Iris pigment epithelial cell (primary cell): Measurements from ENCODE around the gene SH3RF3.

Experiments used
- DNase-seq: peaks from one replicate; pipeline ENCODE4 v3.0.0-alpha.2; 2011; ENCODE audit warnings: low read depth

Gene SH3RF3

GRCh38 chr2:109313343-109313742 lies 184.3 kb downstream of the SH3RF3 start:
- no peak for DNase-seq

GRCh38 chr2:109316091-109316490 lies 187.1 kb downstream of the SH3RF3 start:
- no peak for DNase-seq

GRCh38 chr2:109317471-109318095 lies 188.6 kb downstream of the SH3RF3 start:
- no peak for DNase-seq

GRCh38 chr2:109318150-109318948 lies 189.3 kb downstream of the SH3RF3 start:
- peak; percentile 95 for DNase-seq

- DNase-seq: no peak
Observed at GRCh38 chr2:109318949-109319342, 189.9 kb downstream of the SH3RF3 start.

- peak; percentile 75 for DNase-seq
Observed at GRCh38 chr2:109320195-109320922, 191.4 kb downstream of the SH3RF3 start.

- DNase-seq: no peak
Observed at GRCh38 chr2:109321570-109321969, 192.6 kb downstream of the SH3RF3 start.

- peak; percentile 98 for DNase-seq
Observed at GRCh38 chr2:109322111-109322510, 193.1 kb downstream of the SH3RF3 start.

- DNase-seq: no peak
Observed at GRCh38 chr2:109322641-109323040, 193.6 kb downstream of the SH3RF3 start.

- DNase-seq: peak; percentile 99
Observed at GRCh38 chr2:109324861-109325260, 195.9 kb downstream of the SH3RF3 start.

- no peak for DNase-seq
Observed at GRCh38 chr2:109325570-109325969, 196.6 kb downstream of the SH3RF3 start.

GRCh38 chr2:109326306-109326705 lies 197.3 kb downstream of the SH3RF3 start:
- DNase-seq: no peak

- peak; percentile 69 for DNase-seq
Observed at GRCh38 chr2:109330056-109330455, 201.1 kb downstream of the SH3RF3 start.

GRCh38 chr2:109331081-109331480 lies 202.1 kb downstream of the SH3RF3 start:
- no peak for DNase-seq

- DNase-seq: peak; percentile 93
Observed at GRCh38 chr2:109331896-109332848, 203.2 kb downstream of the SH3RF3 start.

- DNase-seq: no peak
Observed at GRCh38 chr2:109332880-109333279, 203.9 kb downstream of the SH3RF3 start.

GRCh38 chr2:109333414-109334210 lies 204.6 kb downstream of the SH3RF3 start:
- DNase-seq: no peak

GRCh38 chr2:109335631-109336176 lies 206.7 kb downstream of the SH3RF3 start:
- DNase-seq: peak; percentile 85

- no peak for DNase-seq
Observed at GRCh38 chr2:109336296-109336695, 207.3 kb downstream of the SH3RF3 start.

GRCh38 chr2:109337221-109337620 lies 208.2 kb downstream of the SH3RF3 start:
- DNase-seq: no peak
